ENCODE data around the gene SPNS2. TPM values are rescaled to one million over a fixed set of nuclear protein-coding genes. Genes with fewer than 3 reads are reported as not detected.

Gene SPNS2
- 67.0 TPM for total RNA-seq
- long read RNA-seq, transcript SPNS2-203 (2 exons, 1,768 nt) = minor isoform, 6 of 222 reads
- long read RNA-seq, transcript SPNS2-201 (13 exons, 3,447 nt) = major isoform, 125 of 222 reads
- long read RNA-seq, partial matches to known transcripts = 38 of 222 reads
- long read RNA-seq, other reads (novel, unspliced or antisense) = 51 of 222 reads

- Histone ChIP-seq H3K4me1 (peaks cover 30% of the 10 kb centered on the region), H3K27ac (peak within 1 kb of the TSS; percentile 31), H3K36me3 (no peaks in the 10 kb centered on the region), H3K27me3 (peaks cover 27% of the 10 kb centered on the region), H3K4me3 (peak within 1 kb of the TSS; percentile 55), H3K9me3 (no peaks in the 10 kb centered on the region)
- TF ChIP-seq, protein P1, sequence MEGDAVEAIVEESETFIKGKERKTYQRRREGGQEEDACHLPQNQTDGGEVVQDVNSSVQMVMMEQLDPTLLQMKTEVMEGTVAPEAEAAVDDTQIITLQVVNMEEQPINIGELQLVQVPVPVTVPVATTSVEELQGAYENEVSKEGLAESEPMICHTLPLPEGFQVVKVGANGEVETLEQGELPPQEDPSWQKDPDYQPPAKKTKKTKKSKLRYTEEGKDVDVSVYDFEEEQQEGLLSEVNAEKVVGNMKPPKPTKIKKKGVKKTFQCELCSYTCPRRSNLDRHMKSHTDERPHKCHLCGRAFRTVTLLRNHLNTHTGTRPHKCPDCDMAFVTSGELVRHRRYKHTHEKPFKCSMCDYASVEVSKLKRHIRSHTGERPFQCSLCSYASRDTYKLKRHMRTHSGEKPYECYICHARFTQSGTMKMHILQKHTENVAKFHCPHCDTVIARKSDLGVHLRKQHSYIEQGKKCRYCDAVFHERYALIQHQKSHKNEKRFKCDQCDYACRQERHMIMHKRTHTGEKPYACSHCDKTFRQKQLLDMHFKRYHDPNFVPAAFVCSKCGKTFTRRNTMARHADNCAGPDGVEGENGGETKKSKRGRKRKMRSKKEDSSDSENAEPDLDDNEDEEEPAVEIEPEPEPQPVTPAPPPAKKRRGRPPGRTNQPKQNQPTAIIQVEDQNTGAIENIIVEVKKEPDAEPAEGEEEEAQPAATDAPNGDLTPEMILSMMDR (IDR thresholded peaks at IDR 0.05) = no peak
- intact Hi-C loops (cut with DNase I) = no loop called here
- DNase-seq (peak; percentile 86), ATAC-seq (peak; percentile 90)
These were observed at the start of gene SPNS2 for GRCh38 chr17:4498461-4499397. TSS of gene SPNS2 (plus strand) at chr17:4498881. CDS start at chr17:4499048, 167 bp downstream.

DNA sequence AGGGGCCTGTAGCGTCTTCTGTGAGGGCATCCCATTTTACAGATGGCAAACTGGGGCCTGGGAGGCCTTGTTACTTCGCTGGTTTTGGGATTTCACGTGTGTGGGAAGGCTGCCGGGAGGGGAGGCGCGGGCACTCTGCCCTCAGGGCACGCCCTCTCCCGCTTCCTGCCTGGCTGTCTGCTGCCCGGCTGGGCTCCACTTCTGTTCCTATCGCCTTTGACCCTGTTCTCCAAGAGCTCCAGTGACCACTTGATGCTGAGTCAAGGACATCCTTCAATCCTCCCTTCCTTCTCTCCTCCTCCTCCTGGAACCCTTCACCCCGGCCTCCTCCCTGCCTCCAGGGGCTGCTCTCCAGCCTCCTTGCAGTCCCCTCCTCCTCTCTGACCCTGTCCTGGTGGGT lies 48.9 kb upstream of the SPNS2 start:
- Histone ChIP-seq H3K27ac (no peak overlapping the region), H3K4me3 (no peak overlapping the region), H3K27me3 (no peaks in the 10 kb centered on the region), H3K4me1 (peaks cover 10% of the 10 kb centered on the region), H3K36me3 (no peaks in the 10 kb centered on the region), H3K9me3 (no peaks in the 10 kb centered on the region)
- peak; percentile 86 for ATAC-seq
- intact Hi-C loops (cut with DNase I) = no loop called here
- DNase-seq = peak; percentile 81
- TF ChIP-seq, protein P1 (IDR thresholded peaks at IDR 0.05) = no peak

- Histone ChIP-seq H3K27me3 (no peaks in the 10 kb centered on the region), H3K36me3 (no peaks in the 10 kb centered on the region), H3K4me3 (no peak overlapping the region), H3K27ac (no peak overlapping the region), H3K9me3 (no peaks in the 10 kb centered on the region), H3K4me1 (peaks cover 10% of the 10 kb centered on the region)
- no peak for DNase-seq
- TF ChIP-seq, protein P1 (IDR thresholded peaks at IDR 0.05) = no peak
- intact Hi-C loops (cut with DNase I) = no loop called here
- no peak for ATAC-seq
These were observed 47.9 kb upstream of the SPNS2 start for GRCh38 chr17:4450710-4451316.

- DNase-seq = no peak
- H3K4me1 ChIP-seq = peaks cover 10% of the 10 kb centered on the region
- no peaks in the 10 kb centered on the region for H3K27me3 ChIP-seq
- H3K27ac ChIP-seq = no peak overlapping the region
- H3K36me3 ChIP-seq = no peaks in the 10 kb centered on the region
- ATAC-seq = no peak
- no peak overlapping the region for H3K4me3 ChIP-seq
- intact Hi-C loops (cut with DNase I) = no loop called here
- no peaks in the 10 kb centered on the region for H3K9me3 ChIP-seq
- TF ChIP-seq, protein P1 (IDR thresholded peaks at IDR 0.05) = no peak
These were observed 44.7 kb upstream of the SPNS2 start for GRCh38 chr17:4453812-4454591.

DNA sequence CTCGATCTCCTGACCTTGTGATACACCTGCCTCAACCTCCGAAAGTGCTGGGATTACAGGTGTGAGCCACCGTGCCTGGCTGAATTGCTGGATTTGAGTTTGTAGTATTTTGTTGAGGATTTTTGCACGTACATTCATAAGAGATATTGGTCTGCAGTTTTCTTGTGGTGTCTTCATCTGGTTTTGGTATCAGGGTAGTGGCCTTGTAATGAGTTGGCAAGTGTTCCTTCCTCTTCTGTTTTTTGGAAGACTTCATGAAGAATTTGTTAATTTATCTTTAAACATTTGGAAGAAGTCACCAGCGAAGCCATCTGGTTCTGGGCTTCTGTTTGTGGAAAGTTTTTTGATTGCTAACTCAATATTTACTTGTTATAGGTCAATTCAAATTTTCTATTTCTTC lies 38.0 kb upstream of the SPNS2 start:
- no peaks in the 10 kb centered on the region for H3K9me3 ChIP-seq
- no peaks in the 10 kb centered on the region for H3K27me3 ChIP-seq
- intact Hi-C loops (cut with DNase I) = no loop called here
- H3K4me1 ChIP-seq = no peaks in the 10 kb centered on the region
- no peak overlapping the region for H3K27ac ChIP-seq
- DNase-seq = no peak
- H3K4me3 ChIP-seq = no peak overlapping the region
- TF ChIP-seq, protein P1 (IDR thresholded peaks at IDR 0.05) = no peak
- H3K36me3 ChIP-seq = no peaks in the 10 kb centered on the region
- no peak for ATAC-seq
